HepG2 (cell line): ENCODE results near the gene TIAM1. TPM values are rescaled to one million over a fixed set of nuclear protein-coding genes. Genes with fewer than 3 reads are reported as not detected.

Source experiments
- ATAC-seq: fragments of 200-7000 bp; cut with Tn5 transposase; 3 replicates; pipeline ENCODE4 v1.9.1; 2020; ENCODE audit warnings: mild to moderate bottlenecking, moderate library complexity
- BruUV-seq: library from RNA; stranded (reverse); fragments of 400-500 nt; replicated peaks from 2 replicates; lab custom pipeline; 2021; lab: Mats Ljungman, UMichigan
- CTCF ChIA-PET: fragments of 300-600 bp; formaldehyde crosslinking; extraction: SDS; loops from one replicate; lab custom pipeline; 2021; ENCODE audit warnings: low total read pairs, inconsistent platforms, low intra/inter-chr PET ratio; lab: Yijun Ruan, JAX
- POLR2A ChIA-PET: fragments of 350-600 bp; sonication (Branson Sonifier 250); formaldehyde crosslinking; loops from one replicate; lab custom pipeline; 2020; ENCODE audit warnings: antibody characterized with exemption, inconsistent platforms; lab: Yijun Ruan, JAX
- DNase-seq: peaks from one replicate; pipeline ENCODE4 v3.0.0-alpha.2; 2015; ENCODE audit warnings: low spot score
- FAIRE-seq: peaks from 3 replicates; lab custom pipeline; 2011; peaks lifted over from hg19 to GRCh38; lab: Jason Lieb, UNC
- H2AFZ ChIP-seq: one replicate; pipeline ENCODE4 v1.6.1; 2011; ENCODE audit warnings: low read length, inconsistent platforms
- H3K27ac ChIP-seq: fragments of 300-600 bp; 3 replicates; pipeline ENCODE4 v1.8.0; 2011; ENCODE audit warnings: mixed run types, mild to moderate bottlenecking, mixed read lengths, low read length, inconsistent platforms; ENCODE audit not compliant: insufficient read depth; ENCODE audit errors: extremely low read length
- H3K27me3 ChIP-seq, 2 experiments: fragments of 200-600 bp in 1 of 2; 2 replicates in 1 of 2; 3 replicates in 1 of 2; pipeline versions ENCODE4 v1.6.0 to v1.8.0; 2011; ENCODE audit warnings: low read length in 2 of 2, mild to moderate bottlenecking in 2 of 2, moderate library complexity in 2 of 2, inconsistent platforms in 1 of 2; ENCODE audit not compliant: insufficient read depth in 2 of 2, control insufficient read depth in 1 of 2
- H3K36me3 ChIP-seq, 2 experiments: fragments of 200-600 bp in 1 of 2; replicated peaks in 1 of 2; 2 replicates in 1 of 2; 3 replicates in 1 of 2; pipeline versions ENCODE4 v1.5.1 to v1.8.0; 2011; ENCODE audit warnings: low read length in 2 of 2, inconsistent platforms in 1 of 2; ENCODE audit not compliant: insufficient read depth in 2 of 2, control insufficient read depth in 1 of 2
- H3K4me1 ChIP-seq: 2 replicates; pipeline ENCODE4 v1.5.1; 2012; ENCODE audit warnings: low read length, inconsistent platforms; ENCODE audit not compliant: insufficient read depth
- H3K4me2 ChIP-seq: 2 replicates; pipeline ENCODE4 v1.6.0; 2011; ENCODE audit warnings: low read depth, low read length, inconsistent platforms
- H3K4me3 ChIP-seq, 3 experiments: fragments of 200-600 bp in 1 of 3; sonication (generic), shearing (Covaris generic) in 1 of 3; replicated peaks in 1 of 3; 2 replicates each; pipeline ENCODE4 v1.5.1; 2011 to 2016; ENCODE audit warnings: low read length in 3 of 3, inconsistent platforms in 2 of 3, low read depth in 2 of 3, mild to moderate bottlenecking in 2 of 3, control low read depth in 1 of 3, mixed read lengths in 1 of 3; ENCODE audit not compliant: insufficient read depth in 1 of 3
- H3K79me2 ChIP-seq: one replicate; pipeline ENCODE4 v1.6.1; 2011; ENCODE audit warnings: low read length, inconsistent platforms; ENCODE audit not compliant: insufficient read depth
- H3K9ac ChIP-seq: 2 replicates; pipeline ENCODE4 v1.6.0; 2011; ENCODE audit warnings: mild to moderate bottlenecking, low read depth, low read length, inconsistent platforms; ENCODE audit not compliant: insufficient read depth
- H3K9me3 ChIP-seq: 2 replicates; pipeline ENCODE4 v1.5.1; 2012; ENCODE audit warnings: mild to moderate bottlenecking, low read length
- H4K20me1 ChIP-seq: 2 replicates; pipeline ENCODE4 v1.6.0; 2011; ENCODE audit warnings: inconsistent platforms, mild to moderate bottlenecking, low read length, moderate library complexity; ENCODE audit not compliant: insufficient read depth
- NFE2L1 ChIP-seq: sonication (generic); formaldehyde crosslinking; IDR thresholded peaks from 2 replicates; pipeline ENCODE4 v1.4.0; 2020; ENCODE audit warnings: missing genetic modification reagents, mild to moderate bottlenecking, borderline replicate concordance
- PTBP1 ChIP-seq: fragments of 200-400 bp; formaldehyde crosslinking; IDR thresholded peaks from 2 replicates; pipeline ENCODE4 v1.6.1; 2018; ENCODE audit warnings: low read length, low read depth; ENCODE audit not compliant: poor library complexity, severe bottlenecking
- SALL2 ChIP-seq: sonication (generic); formaldehyde crosslinking; IDR thresholded peaks from 2 replicates; pipeline ENCODE4 v1.8.1; 2023; ENCODE audit warnings: mild to moderate bottlenecking, missing genetic modification reagents, inconsistent platforms
- SOX5 ChIP-seq: IDR thresholded peaks from 2 replicates; pipeline ENCODE4 v1.6.1; 2016; ENCODE audit warnings: borderline replicate concordance
- ZNF292 ChIP-seq: sonication (generic); formaldehyde crosslinking; IDR thresholded peaks from 2 replicates; pipeline ENCODE4 v1.8.1; 2022; ENCODE audit warnings: mild to moderate bottlenecking, low read depth, missing genetic modification reagents, borderline replicate concordance
- WGBS: methylation state at CpG from one replicate; pipeline ENCODE4 v1.1.6; 2017; ENCODE audit warnings: low lambda C conversion rate; 5-methylcytosine and 5-hydroxymethylcytosine counted together
- in situ Hi-C: cut with HindIII; loops from 2 replicates; pipeline ENCODE4 v1.10.0; 2017; ENCODE audit warnings: low pct_unique_long_range_greater_than_20kb; ENCODE audit not compliant: extremely low pct_ligation_motif_present
- intact Hi-C: fragments of 100-400 bp; cut with micrococcal nuclease; formaldehyde crosslinking; loops from one replicate; pipeline ENCODE4 v1.10.0; 2022; ENCODE audit not compliant: unreplicated experiment
- polyA plus RNA-seq, 8 experiments: library from polyadenylated mRNA; depleted of rRNA in 3 of 8; stranded (reverse) in 7 of 8; unstranded in 1 of 8; fragments of >200 nt; fragmentation: Illumina TruSeq in 4 of 8; extraction: Trizol in 4 of 8; gene quantifications; 2 replicates each; pipeline versions ENCODE4 v1.2.1 to v1.2.3, GENCODE V29; 2011 to 2016; ENCODE audit warnings: low read depth in 4 of 8, missing spikeins in 1 of 8, mixed read lengths in 1 of 8; ENCODE audit not compliant: insufficient read depth in 1 of 8
- total RNA-seq, 5 experiments: library from RNA; depleted of rRNA; stranded (reverse); fragments of >200 nt; fragmentation: Illumina TruSeq; extraction: Trizol; gene quantifications; 2 replicates each; pipeline ENCODE4 v1.2.3, GENCODE V29; 2016; ENCODE audit warnings: low read depth in 1 of 5

The TIAM1 gene
- total and polyA plus RNA-seq, 2 of the 13 experiments (the other 11 are each of a cell fraction or from before 2014, with no cell fraction given), result 0.13 to 0.24 TPM

GRCh38 chr21:31281561-31281960 lies 62.5 kb downstream of the TIAM1 start:
- ATAC-seq, result no peak
- WGBS, result 3% methylated on average over 1 of the region's 1 CpG
- CTCF ChIA-PET, result no interaction called here
- DNase-seq, result no peak
- Histone ChIP-seq H3K4me1 (no peaks in the 10 kb centered on the region), H3K27ac (no peak overlapping the region), H3K9me3 (peaks cover 9% of the 10 kb centered on the region; the same call in 1 of the 2 replicates)
- intact Hi-C loops, result loop anchor here (5.0 kb wide), 1 partner anchor 59 kb away; no protein-coding TSS in a partner anchor
- POLR2A ChIA-PET, result no interaction called here
- no peak for TF ChIP-seq ZNF292 (CRISPR knock-in tag)
- TF ChIP-seq, all 625 proteins: peak for 0
- H3K79me2 ChIP-seq, result no peaks in the 10 kb centered on the region
- H3K36me3 ChIP-seq, result no peaks in the 10 kb centered on the region
- no peak overlapping the region for H2AFZ ChIP-seq
- no peak for FAIRE-seq
- H4K20me1 ChIP-seq, result no peaks in the 10 kb centered on the region
- no peak overlapping the region for H3K4me2 ChIP-seq
- in situ Hi-C loops, result no loop called here
- no TSS peak for BruUV-seq
- no peak overlapping the region for H3K9ac ChIP-seq
- H3K4me3 ChIP-seq, result no peak overlapping the region
- no peaks in the 10 kb centered on the region for H3K27me3 ChIP-seq

DNA sequence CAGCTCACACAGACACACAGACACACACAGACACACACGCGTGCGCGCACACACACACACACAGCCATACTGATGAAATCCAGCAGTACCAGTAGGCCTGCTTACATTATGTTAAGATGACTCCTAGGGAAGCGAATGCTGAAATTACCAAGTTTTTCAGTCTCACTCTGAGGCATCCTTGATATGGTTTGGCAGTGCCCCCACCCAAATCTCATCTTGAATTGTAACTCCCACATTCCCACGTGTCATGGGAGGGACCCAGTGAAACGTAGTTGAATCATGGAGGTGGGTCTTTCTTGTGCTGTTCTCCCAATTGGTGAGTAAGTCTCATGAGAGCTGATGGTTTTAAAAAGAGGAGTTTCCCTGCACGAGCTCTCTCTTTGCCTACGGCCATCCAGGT lies 64.1 kb downstream of the TIAM1 start:
- in situ Hi-C loops (no loop called here), intact Hi-C loops (loop anchor here (5.0 kb wide), 1 partner anchor 58 kb away; no protein-coding TSS in a partner anchor)
- no peaks in the 10 kb centered on the region for H3K4me1 ChIP-seq
- DNase-seq, result no peak
- H3K36me3 ChIP-seq, result no peaks in the 10 kb centered on the region
- peaks cover 4% of the 10 kb centered on the region; the same call in 1 of the 2 replicates for H3K9me3 ChIP-seq
- CTCF ChIA-PET, result no interaction called here
- H3K79me2 ChIP-seq, result no peaks in the 10 kb centered on the region
- H3K4me3 ChIP-seq, result no peak overlapping the region
- H2AFZ ChIP-seq, result no peak overlapping the region
- no TSS peak for BruUV-seq
- POLR2A ChIA-PET, result no interaction called here
- no peaks in the 10 kb centered on the region for H3K27me3 ChIP-seq
- FAIRE-seq, result no peak
- H3K27ac ChIP-seq, result no peak overlapping the region
- H3K4me2 ChIP-seq, result no peak overlapping the region
- no peaks in the 10 kb centered on the region for H4K20me1 ChIP-seq
- WGBS, result 62% methylated on average over 9 of the region's 9 CpGs
- no peak overlapping the region for H3K9ac ChIP-seq
- TF ChIP-seq NFE2L1 (CRISPR knock-in tag) (no peak), PTBP1 (no peak), SALL2 (CRISPR knock-in tag) (no peak), SOX5 (CRISPR knock-in tag) (no peak)
- no peak for ATAC-seq
